ENCODE measurements around the gene PIEZO2.

- TF ChIP-seq, protein P1, sequence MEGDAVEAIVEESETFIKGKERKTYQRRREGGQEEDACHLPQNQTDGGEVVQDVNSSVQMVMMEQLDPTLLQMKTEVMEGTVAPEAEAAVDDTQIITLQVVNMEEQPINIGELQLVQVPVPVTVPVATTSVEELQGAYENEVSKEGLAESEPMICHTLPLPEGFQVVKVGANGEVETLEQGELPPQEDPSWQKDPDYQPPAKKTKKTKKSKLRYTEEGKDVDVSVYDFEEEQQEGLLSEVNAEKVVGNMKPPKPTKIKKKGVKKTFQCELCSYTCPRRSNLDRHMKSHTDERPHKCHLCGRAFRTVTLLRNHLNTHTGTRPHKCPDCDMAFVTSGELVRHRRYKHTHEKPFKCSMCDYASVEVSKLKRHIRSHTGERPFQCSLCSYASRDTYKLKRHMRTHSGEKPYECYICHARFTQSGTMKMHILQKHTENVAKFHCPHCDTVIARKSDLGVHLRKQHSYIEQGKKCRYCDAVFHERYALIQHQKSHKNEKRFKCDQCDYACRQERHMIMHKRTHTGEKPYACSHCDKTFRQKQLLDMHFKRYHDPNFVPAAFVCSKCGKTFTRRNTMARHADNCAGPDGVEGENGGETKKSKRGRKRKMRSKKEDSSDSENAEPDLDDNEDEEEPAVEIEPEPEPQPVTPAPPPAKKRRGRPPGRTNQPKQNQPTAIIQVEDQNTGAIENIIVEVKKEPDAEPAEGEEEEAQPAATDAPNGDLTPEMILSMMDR (IDR thresholded peaks at IDR 0.05), result no peak
- no peak for TF ChIP-seq POLR2A (IDR thresholded peaks at IDR 0.05; ENCODE audit: low read depth)
These were observed at the start of gene PIEZO2 for GRCh38 chr18:11149441-11150270.
